Endothelial cell (in vitro differentiated cells): ENCODE measurements around the gene CHST1. TPM values are rescaled to one million over a fixed set of nuclear protein-coding genes. Genes with fewer than 3 reads are reported as not detected.

Source experiments
- DNase-seq: peaks from one replicate; pipeline ENCODE4 v3.0.0; 2021; ENCODE audit warnings: low spot score
- H3K27ac Mint-ChIP-seq: one replicate; pipeline ENCODE4 v1.8.0; 2021; ENCODE audit warnings: mixed read lengths, inconsistent platforms; ENCODE audit not compliant: unreplicated experiment
- H3K27me3 Mint-ChIP-seq: one replicate; pipeline ENCODE4 v1.8.0; 2021; ENCODE audit warnings: mild to moderate bottlenecking, moderate library complexity, mixed read lengths, inconsistent platforms; ENCODE audit not compliant: unreplicated experiment
- H3K36me3 Mint-ChIP-seq: one replicate; pipeline ENCODE4 v1.8.0; 2021; ENCODE audit warnings: mild to moderate bottlenecking, low read depth, mixed read lengths, inconsistent platforms; ENCODE audit not compliant: unreplicated experiment
- H3K4me1 Mint-ChIP-seq: one replicate; pipeline ENCODE4 v1.8.0; 2021; ENCODE audit warnings: mild to moderate bottlenecking, mixed read lengths, inconsistent platforms; ENCODE audit not compliant: unreplicated experiment
- H3K4me3 Mint-ChIP-seq: one replicate; pipeline ENCODE4 v1.8.0; 2021; ENCODE audit warnings: mild to moderate bottlenecking, mixed read lengths, inconsistent platforms; ENCODE audit not compliant: unreplicated experiment
- H3K9me3 Mint-ChIP-seq: one replicate; pipeline ENCODE4 v1.8.0; 2021; ENCODE audit warnings: mixed read lengths, inconsistent platforms; ENCODE audit not compliant: unreplicated experiment
- total RNA-seq: library from RNA; stranded (reverse); fragmentation: NEBNext Ultra II Directional; extraction: Animal tissue kit (Norgen Biotek cat#: 25700); gene quantifications from one replicate; pipeline ENCODE4 v1.2.1, GENCODE V29; 2021; ENCODE audit not compliant: unreplicated experiment
- TF ChIP-seq, protein P1 (sequence below): fragments of 200-600 bp; sonication (generic); IDR thresholded peaks from one replicate; pipeline ENCODE4 v1.5.0; 2021; ENCODE audit warnings: antibody characterized with exemption; ENCODE audit not compliant: unreplicated experiment

CHST1 gene
- total RNA-seq, 1 donor from 2014 or later = 275 TPM

DNA sequence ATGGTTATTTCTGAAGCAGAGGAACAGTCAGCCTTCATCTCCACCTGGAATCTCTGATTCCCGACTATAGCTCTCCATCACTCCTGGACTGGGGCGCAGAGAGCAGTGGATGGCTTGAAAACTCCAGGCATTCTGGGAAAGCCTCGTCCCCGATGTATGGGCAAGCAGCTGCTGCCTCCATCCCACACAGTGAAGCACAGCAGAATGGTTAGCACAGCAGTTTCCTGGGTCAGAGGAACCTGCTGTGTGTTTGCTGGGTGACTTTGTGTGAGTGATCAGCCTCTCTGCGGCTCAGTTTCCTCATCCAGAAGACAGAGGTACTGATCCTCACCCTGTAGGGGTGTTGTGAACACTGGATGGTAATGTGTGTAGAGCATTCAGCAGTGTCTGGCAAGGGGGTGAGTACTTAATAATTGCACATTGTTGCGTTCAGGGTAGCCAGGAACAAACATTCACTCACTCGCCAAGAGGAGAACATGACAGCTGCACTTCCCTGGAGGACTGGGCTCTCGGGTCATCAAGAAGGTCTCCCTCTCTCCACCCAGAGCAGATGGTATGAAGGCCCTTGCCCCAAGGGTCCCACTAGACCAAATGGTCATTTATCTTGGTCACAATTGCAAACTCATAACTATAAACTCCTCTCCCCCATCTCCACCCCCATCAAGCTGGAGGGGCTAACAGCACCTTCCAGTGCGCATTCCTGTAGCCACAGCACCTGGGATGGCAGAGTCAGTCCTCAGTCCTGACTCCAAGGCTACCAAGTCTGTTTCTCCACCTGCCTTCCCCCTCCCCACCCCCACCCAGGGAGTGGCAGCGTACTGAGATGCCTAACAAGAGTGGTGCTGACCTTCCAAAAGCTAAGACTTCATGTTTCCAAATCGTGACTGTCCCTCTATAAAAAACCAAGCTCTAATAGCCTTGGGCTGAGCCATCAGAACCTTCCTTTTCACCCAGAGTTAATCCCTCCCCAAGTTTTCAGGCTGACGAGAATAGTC, 1.5 kb upstream of the CHST1 start:
- Mint-ChIP-seq H3K4me1 (peaks cover 46% of the 10 kb centered on the region), H3K36me3 (peaks cover 7% of the 10 kb centered on the region), H3K27ac (no peak overlapping the region), H3K9me3 (no peaks in the 10 kb centered on the region), H3K27me3 (peaks cover 17% of the 10 kb centered on the region), H3K4me3 (peak overlapping the region; percentile 91)
- no peak for DNase-seq
- TF ChIP-seq, protein P1, sequence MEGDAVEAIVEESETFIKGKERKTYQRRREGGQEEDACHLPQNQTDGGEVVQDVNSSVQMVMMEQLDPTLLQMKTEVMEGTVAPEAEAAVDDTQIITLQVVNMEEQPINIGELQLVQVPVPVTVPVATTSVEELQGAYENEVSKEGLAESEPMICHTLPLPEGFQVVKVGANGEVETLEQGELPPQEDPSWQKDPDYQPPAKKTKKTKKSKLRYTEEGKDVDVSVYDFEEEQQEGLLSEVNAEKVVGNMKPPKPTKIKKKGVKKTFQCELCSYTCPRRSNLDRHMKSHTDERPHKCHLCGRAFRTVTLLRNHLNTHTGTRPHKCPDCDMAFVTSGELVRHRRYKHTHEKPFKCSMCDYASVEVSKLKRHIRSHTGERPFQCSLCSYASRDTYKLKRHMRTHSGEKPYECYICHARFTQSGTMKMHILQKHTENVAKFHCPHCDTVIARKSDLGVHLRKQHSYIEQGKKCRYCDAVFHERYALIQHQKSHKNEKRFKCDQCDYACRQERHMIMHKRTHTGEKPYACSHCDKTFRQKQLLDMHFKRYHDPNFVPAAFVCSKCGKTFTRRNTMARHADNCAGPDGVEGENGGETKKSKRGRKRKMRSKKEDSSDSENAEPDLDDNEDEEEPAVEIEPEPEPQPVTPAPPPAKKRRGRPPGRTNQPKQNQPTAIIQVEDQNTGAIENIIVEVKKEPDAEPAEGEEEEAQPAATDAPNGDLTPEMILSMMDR = no peak

DNA sequence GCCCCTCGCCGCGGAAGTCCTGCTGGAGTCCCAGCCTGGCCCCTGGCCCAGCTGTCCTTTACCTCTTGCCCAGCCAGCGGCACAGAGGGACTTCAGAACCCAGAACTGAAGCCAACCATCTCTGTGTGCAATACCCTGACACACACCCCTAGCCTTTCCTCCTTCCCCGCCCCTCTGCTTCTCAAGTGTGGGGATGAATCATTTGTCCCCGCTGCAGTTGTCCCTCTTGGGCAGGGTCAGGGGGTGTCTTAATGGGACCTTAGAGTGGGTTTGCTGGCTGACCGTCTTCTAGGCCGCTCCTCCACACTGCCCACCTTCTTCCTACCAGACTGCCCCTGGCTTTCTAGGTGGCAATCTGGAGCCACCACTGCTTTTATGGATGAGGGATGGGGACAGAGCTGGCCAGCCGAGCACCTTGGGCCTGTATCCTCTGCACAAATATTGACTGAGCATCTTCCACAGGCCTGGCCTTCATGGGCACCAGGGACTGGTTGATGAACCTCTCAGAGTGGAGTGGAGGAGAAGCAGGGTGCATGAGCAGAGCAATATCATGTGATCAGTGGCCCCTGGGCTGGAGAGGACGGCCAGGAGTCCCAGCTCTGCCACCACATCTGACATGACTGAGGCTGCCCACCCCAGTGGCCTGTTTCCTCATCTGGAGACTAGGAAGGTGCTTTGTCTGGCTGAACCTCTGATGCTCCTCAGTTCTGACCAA, 668 bp upstream of the CHST1 start:
- no peak overlapping the region for H3K27ac Mint-ChIP-seq
- H3K27me3 Mint-ChIP-seq = peaks cover 20% of the 10 kb centered on the region
- no peak for DNase-seq
- H3K4me1 Mint-ChIP-seq = peaks cover 43% of the 10 kb centered on the region
- peak overlapping the region; percentile 91 for H3K4me3 Mint-ChIP-seq
- no peaks in the 10 kb centered on the region for H3K9me3 Mint-ChIP-seq
- H3K36me3 Mint-ChIP-seq = peaks cover 11% of the 10 kb centered on the region
- TF ChIP-seq, protein P1 = no peak

DNA sequence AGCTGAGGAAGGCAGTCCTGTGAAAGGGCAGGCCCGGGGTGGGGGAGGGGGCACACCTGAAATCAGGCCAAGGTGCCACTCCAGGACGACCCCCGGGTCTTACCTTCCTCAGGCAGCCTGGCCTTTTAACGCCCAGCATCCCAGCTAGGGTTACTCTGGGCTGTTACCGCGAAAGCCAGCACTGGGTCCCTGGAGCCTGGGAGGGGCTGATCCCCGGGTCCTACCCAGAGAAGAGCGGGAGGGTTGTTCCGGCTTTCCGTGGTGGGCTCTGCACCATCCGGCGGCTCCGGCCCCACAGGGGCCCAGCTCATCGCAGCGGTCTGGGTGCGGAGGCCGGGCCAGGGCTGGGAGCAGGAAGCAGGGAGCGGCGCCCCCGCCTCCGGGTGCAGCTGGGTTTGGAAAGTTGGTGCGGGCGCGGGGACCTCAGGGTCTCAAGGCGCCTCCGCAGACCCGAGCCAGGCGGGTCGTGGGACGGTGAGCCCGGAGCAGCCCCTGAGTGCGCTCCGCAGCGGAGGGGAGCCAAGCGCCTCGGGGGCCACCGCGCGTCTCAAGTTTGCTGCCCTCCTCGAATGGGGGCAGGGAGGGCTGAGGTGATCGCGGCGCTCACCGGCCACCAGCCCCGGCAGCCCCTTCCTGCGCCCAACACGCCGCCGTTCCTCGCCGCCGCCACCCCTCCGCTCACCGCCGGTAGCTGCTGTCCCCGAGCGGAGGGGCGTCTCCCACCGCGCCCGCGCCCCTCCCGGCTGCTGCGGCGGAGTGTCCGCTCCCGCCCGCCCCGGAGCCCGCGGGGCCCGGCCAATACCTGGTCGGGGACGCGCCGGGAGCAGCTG, 831 bp downstream of the CHST1 start:
- DNase-seq = no peak
- H3K27me3 Mint-ChIP-seq = peaks cover 29% of the 10 kb centered on the region
- H3K9me3 Mint-ChIP-seq = no peaks in the 10 kb centered on the region
- H3K4me3 Mint-ChIP-seq = peak overlapping the region; percentile 96
- peaks cover 44% of the 10 kb centered on the region for H3K4me1 Mint-ChIP-seq
- H3K27ac Mint-ChIP-seq = no peak overlapping the region
- peaks cover 16% of the 10 kb centered on the region for H3K36me3 Mint-ChIP-seq
- TF ChIP-seq, protein P1 = no peak

DNA sequence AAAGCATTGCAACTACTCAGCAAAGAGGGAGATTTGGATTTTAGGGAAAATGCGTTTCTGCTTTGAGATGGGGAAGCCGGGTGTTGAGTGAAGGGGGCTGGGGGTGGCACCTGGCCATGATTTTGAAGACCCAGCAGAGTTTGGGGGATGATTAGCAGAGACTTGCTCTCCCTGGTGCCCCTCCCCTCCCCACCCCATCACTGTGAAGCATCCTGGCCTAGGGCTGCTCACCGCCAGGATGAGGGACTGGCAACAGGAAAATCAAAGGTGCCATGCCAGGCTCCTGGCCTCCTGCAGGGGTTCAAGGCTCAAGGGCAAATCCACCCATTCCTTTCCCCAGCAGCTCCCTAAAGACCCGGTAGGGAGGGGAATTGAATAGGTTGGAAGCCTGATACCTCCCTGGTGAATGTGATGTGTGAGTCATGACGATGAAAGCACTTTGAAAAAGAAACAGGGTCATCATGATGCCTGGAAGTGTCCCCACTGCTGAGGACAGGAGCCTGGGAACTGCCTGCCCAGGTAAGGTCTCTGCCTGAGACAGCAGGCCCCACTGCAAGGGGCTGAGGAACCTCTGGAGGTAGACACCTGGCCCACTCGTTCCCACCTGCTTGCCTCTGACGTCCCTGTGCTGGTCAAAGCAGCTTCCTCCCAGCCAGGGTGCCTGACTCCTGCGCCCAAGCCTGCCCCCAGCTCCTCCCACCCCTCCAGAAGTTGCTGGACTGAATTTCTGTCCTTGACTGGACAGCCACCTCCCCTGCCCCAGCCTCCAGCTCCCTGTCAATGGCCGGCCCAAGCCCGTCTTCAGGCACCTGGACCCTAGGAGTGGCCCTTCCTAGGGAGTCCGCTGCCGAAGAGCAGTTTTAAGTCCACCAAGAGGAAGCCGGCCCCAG, 1.7 kb downstream of the CHST1 start:
- H3K9me3 Mint-ChIP-seq = no peaks in the 10 kb centered on the region
- peaks cover 29% of the 10 kb centered on the region for H3K27me3 Mint-ChIP-seq
- DNase-seq = no peak
- TF ChIP-seq, protein P1 = no peak
- peak overlapping the region; percentile 96 for H3K4me3 Mint-ChIP-seq
- peaks cover 45% of the 10 kb centered on the region for H3K4me1 Mint-ChIP-seq
- peak overlapping the region; percentile 97 for H3K27ac Mint-ChIP-seq
- peaks cover 16% of the 10 kb centered on the region for H3K36me3 Mint-ChIP-seq
